HEK293 (cell line): ENCODE data around the gene GNB2.

Experiments used
- CTCF ChIA-PET: fragments of 350-600 bp; formaldehyde crosslinking; extraction: SDS; loops from one replicate; lab custom pipeline; 2021; ENCODE audit warnings: antibody characterized with exemption; lab: Yijun Ruan, JAX
- POLR2A ChIA-PET: fragments of 300-600 bp; formaldehyde crosslinking; extraction: SDS; loops from one replicate; lab custom pipeline; 2020; ENCODE audit warnings: antibody characterized with exemption, inconsistent platforms; lab: Yijun Ruan, JAX
- H3K27ac ChIP-seq: fragments of 200-500 bp; sonication (Bioruptor generic); 2 replicates; pipeline ENCODE4 v1.5.1; 2014; ENCODE audit warnings: low read depth, low read length, control low read depth, inconsistent platforms; ENCODE audit errors: extremely low read depth
- H3K36me3 ChIP-seq, 2 experiments: fragments of 200-500 bp in 1 of 2; sonication (Bioruptor generic) in 1 of 2; 1 replicate in 1 of 2; 2 replicates in 1 of 2; pipeline ENCODE4 v1.5.1; 2014 to 2017; ENCODE audit warnings: inconsistent platforms in 2 of 2, low read length in 2 of 2; ENCODE audit not compliant: control insufficient read depth in 2 of 2, insufficient read depth in 1 of 2
- H3K4me1 ChIP-seq: fragments of 200-500 bp; sonication (Bioruptor generic); 2 replicates; pipeline ENCODE4 v1.5.1; 2014; ENCODE audit warnings: mild to moderate bottlenecking, low read length, inconsistent platforms; ENCODE audit not compliant: control insufficient read depth, insufficient read depth
- H3K4me3 ChIP-seq: 2 replicates; pipeline ENCODE4 v1.5.1; 2011; ENCODE audit warnings: low read depth, mild to moderate bottlenecking, control low read depth, low read length, moderate library complexity
- H3K9me3 ChIP-seq: fragments of 200-500 bp; sonication (Bioruptor generic); 2 replicates; pipeline ENCODE4 v1.5.1; 2014; ENCODE audit warnings: low read depth, low read length, inconsistent platforms; ENCODE audit not compliant: control insufficient read depth, insufficient read depth
- AEBP2 ChIP-seq: fragments of 450-650 bp; formaldehyde crosslinking; IDR thresholded peaks from 2 replicates; pipeline ENCODE4 v1.5.1; 2016; ENCODE audit warnings: missing biosample characterization, missing genetic modification characterization, borderline replicate concordance
- HOXA7 ChIP-seq: sonication (generic); formaldehyde crosslinking; IDR thresholded peaks from 2 replicates; pipeline ENCODE4 v1.8.1; 2022; ENCODE audit warnings: missing genetic modification reagents, borderline replicate concordance
- IKZF3 ChIP-seq: fragments of 450-650 bp; IDR thresholded peaks from 2 replicates; pipeline ENCODE4 v1.5.0; 2018; ENCODE audit warnings: missing biosample characterization, mild to moderate bottlenecking, missing genetic modification characterization, moderate library complexity
- KLF10 ChIP-seq: fragments of 450-650 bp; IDR thresholded peaks from 2 replicates; pipeline ENCODE4 v1.5.1; 2018; ENCODE audit warnings: missing biosample characterization, mild to moderate bottlenecking, missing genetic modification characterization
- KLF7 ChIP-seq: fragments of 450-650 bp; formaldehyde crosslinking; IDR thresholded peaks from 2 replicates; pipeline ENCODE4 v1.5.1; 2016; ENCODE audit warnings: missing biosample characterization, missing genetic modification characterization, borderline replicate concordance
- OSR2 ChIP-seq: fragments of 450-650 bp; formaldehyde crosslinking; IDR thresholded peaks from 2 replicates; pipeline ENCODE4 v1.5.1; 2016; ENCODE audit warnings: missing biosample characterization, missing genetic modification characterization
- PRDM1 ChIP-seq: fragments of 450-650 bp; formaldehyde crosslinking; IDR thresholded peaks from 2 replicates; pipeline ENCODE4; 2016; ENCODE audit warnings: missing biosample characterization, missing genetic modification characterization
- YY1 ChIP-seq: fragments of 450-650 bp; formaldehyde crosslinking; IDR thresholded peaks from 2 replicates; pipeline ENCODE4 v1.5.1; 2018; ENCODE audit warnings: missing biosample characterization, missing genetic modification characterization
- ZBTB17 ChIP-seq: fragments of 450-650 bp; formaldehyde crosslinking; IDR thresholded peaks from 2 replicates; pipeline ENCODE4 v1.5.1; 2016; ENCODE audit warnings: missing biosample characterization, missing genetic modification characterization
- ZBTB21 ChIP-seq: fragments of 450-650 bp; formaldehyde crosslinking; IDR thresholded peaks from 2 replicates; pipeline ENCODE4 v1.5.1; 2017; ENCODE audit warnings: missing biosample characterization, missing genetic modification characterization
- ZBTB8A ChIP-seq: fragments of 450-650 bp; formaldehyde crosslinking; IDR thresholded peaks from 2 replicates; pipeline ENCODE4 v1.5.1; 2016; ENCODE audit warnings: missing biosample characterization, missing genetic modification characterization
- ZFP3 ChIP-seq: fragments of 450-650 bp; formaldehyde crosslinking; IDR thresholded peaks from 2 replicates; pipeline ENCODE4 v1.5.1; 2016; ENCODE audit warnings: low read depth, missing biosample characterization, missing genetic modification characterization
- ZFP69B ChIP-seq: fragments of 450-650 bp; formaldehyde crosslinking; IDR thresholded peaks from 2 replicates; pipeline ENCODE4 v1.5.1; 2016; ENCODE audit warnings: missing biosample characterization, missing genetic modification characterization
- ZNF121 ChIP-seq: fragments of 450-650 bp; formaldehyde crosslinking; IDR thresholded peaks from 2 replicates; pipeline ENCODE4 v1.5.1; 2016; ENCODE audit warnings: missing biosample characterization, missing genetic modification characterization
- ZNF24 ChIP-seq: fragments of 450-650 bp; formaldehyde crosslinking; IDR thresholded peaks from 2 replicates; pipeline ENCODE4 v1.5.1; 2016; ENCODE audit warnings: missing biosample characterization, missing genetic modification characterization
- ZNF274 ChIP-seq, 2 experiments: fragments of 200-500 bp in 1 of 2; fragments of 450-650 bp in 1 of 2; sonication (Bioruptor generic) in 1 of 2; formaldehyde crosslinking in 1 of 2; IDR thresholded peaks; 2 replicates each; pipeline versions ENCODE4 v1.5.1 to v1.6.1; 2014 to 2016; ENCODE audit warnings: borderline replicate concordance in 1 of 2, inconsistent platforms in 1 of 2, low read length in 1 of 2, missing biosample characterization in 1 of 2, missing genetic modification characterization in 1 of 2
- ZNF335 ChIP-seq: fragments of 450-650 bp; formaldehyde crosslinking; conservative IDR thresholded peaks from 2 replicates; pipeline ENCODE4 v1.5.1; 2016; ENCODE audit warnings: missing biosample characterization, missing genetic modification characterization
- ZNF341 ChIP-seq: fragments of 450-650 bp; formaldehyde crosslinking; IDR thresholded peaks from 2 replicates; pipeline ENCODE4; 2016; ENCODE audit warnings: low read depth, missing biosample characterization, missing genetic modification characterization
- ZNF394 ChIP-seq: fragments of 450-650 bp; formaldehyde crosslinking; IDR thresholded peaks from 2 replicates; pipeline ENCODE4 v1.5.1; 2016; ENCODE audit warnings: missing biosample characterization, missing genetic modification characterization, mild to moderate bottlenecking, moderate library complexity, borderline replicate concordance
- ZNF404 ChIP-seq: fragments of 450-650 bp; formaldehyde crosslinking; IDR thresholded peaks from 2 replicates; pipeline ENCODE4 v1.5.1; 2017; ENCODE audit warnings: missing biosample characterization, missing genetic modification characterization
- ZNF426 ChIP-seq: fragments of 450-650 bp; formaldehyde crosslinking; IDR thresholded peaks from 2 replicates; pipeline ENCODE4 v1.5.1; 2017; ENCODE audit warnings: missing biosample characterization, missing genetic modification characterization, mild to moderate bottlenecking, inconsistent platforms, moderate library complexity
- ZNF529 ChIP-seq: fragments of 450-650 bp; formaldehyde crosslinking; IDR thresholded peaks from 2 replicates; pipeline ENCODE4 v1.5.1; 2017; ENCODE audit warnings: missing genetic modification characterization, missing biosample characterization; ENCODE audit not compliant: insufficient replicate concordance
- ZNF549 ChIP-seq: fragments of 450-650 bp; IDR thresholded peaks from 2 replicates; pipeline ENCODE4 v1.5.1; 2018; ENCODE audit warnings: missing biosample characterization, missing genetic modification characterization, mild to moderate bottlenecking, inconsistent platforms, moderate library complexity
- ZNF600 ChIP-seq: fragments of 450-650 bp; formaldehyde crosslinking; IDR thresholded peaks from 2 replicates; pipeline ENCODE4 v1.5.1; 2016; ENCODE audit warnings: missing biosample characterization, missing genetic modification characterization
- ZNF677 ChIP-seq: fragments of 450-650 bp; IDR thresholded peaks from 2 replicates; pipeline ENCODE4 v1.5.0; 2018; ENCODE audit warnings: missing biosample characterization, mild to moderate bottlenecking, missing genetic modification characterization, moderate library complexity
- ZNF768 ChIP-seq: fragments of 450-650 bp; formaldehyde crosslinking; IDR thresholded peaks from 2 replicates; pipeline ENCODE4 v1.5.1; 2018; ENCODE audit warnings: missing biosample characterization, mild to moderate bottlenecking, missing genetic modification characterization
- ZNF791 ChIP-seq: fragments of 450-650 bp; formaldehyde crosslinking; IDR thresholded peaks from 2 replicates; pipeline ENCODE4 v1.5.1; 2016; ENCODE audit warnings: missing biosample characterization, missing genetic modification characterization
- ZNF843 ChIP-seq: fragments of 450-650 bp; formaldehyde crosslinking; IDR thresholded peaks from 2 replicates; pipeline ENCODE4 v1.5.1; 2016; ENCODE audit warnings: missing biosample characterization, missing genetic modification characterization
- ZXDB ChIP-seq: fragments of 450-650 bp; formaldehyde crosslinking; IDR thresholded peaks from 2 replicates; pipeline ENCODE4 v1.5.1; 2016; ENCODE audit warnings: missing biosample characterization, missing genetic modification characterization
- TF ChIP-seq, protein P1 (sequence below): fragments of 450-650 bp; formaldehyde crosslinking; IDR thresholded peaks from 2 replicates; pipeline ENCODE4 v1.5.1; 2016; ENCODE audit warnings: missing biosample characterization, missing genetic modification characterization
- TF ChIP-seq, protein P2 (sequence below): fragments of 450-650 bp; formaldehyde crosslinking; IDR thresholded peaks from 2 replicates; pipeline ENCODE4 v1.5.1; 2016; ENCODE audit warnings: missing biosample characterization, missing genetic modification characterization

Gene GNB2

GRCh38 chr7:100710452-100710851, 36.9 kb downstream of the GNB2 start:
- Histone ChIP-seq H3K9me3 (no peaks in the 10 kb centered on the region), H3K36me3 (peaks cover 12 to 15% of the 10 kb centered on the region in 2 experiments; a peak in 2 of 3 replicates), H3K27ac (no peak overlapping the region), H3K4me3 (no peak overlapping the region), H3K4me1 (no peaks in the 10 kb centered on the region)
- CTCF ChIA-PET, result interaction anchor here (0.6 kb wide), 1 partner anchor 21 kb away, joined by 3 read pairs; no protein-coding TSS in a partner anchor
- POLR2A ChIA-PET, result no interaction called here
- TF ChIP-seq ZFP3 (peak; percentile 96), ZNF677 (tag by site-specific recombination) (no peak)

DNA sequence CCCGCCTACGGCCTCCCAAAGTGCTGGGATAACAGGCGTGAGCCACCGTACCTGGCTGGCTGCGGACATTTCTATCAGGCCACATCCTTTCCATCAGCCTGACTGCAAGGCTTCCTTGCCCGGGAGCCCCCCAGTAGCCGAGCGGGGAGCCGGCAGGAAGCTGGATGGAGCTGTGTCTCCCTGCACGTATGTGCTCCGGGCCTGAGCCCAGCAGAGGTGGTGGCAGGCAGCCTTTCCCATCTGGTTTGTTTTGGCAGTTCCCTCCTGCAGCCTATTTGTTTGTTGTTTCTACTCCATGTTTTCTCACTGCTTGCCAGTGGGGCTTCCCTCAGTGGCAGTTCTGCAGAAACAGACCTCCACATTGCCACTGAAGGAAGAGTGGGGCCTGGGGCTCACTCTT, 37.8 kb downstream of the GNB2 start:
- H3K9me3 ChIP-seq, result no peaks in the 10 kb centered on the region
- CTCF ChIA-PET, result interaction anchor here (0.6 to 1.1 kb wide), 2 partner anchors 14 to 114 kb away, joined by 3 to 4 read pairs; no protein-coding TSS in a partner anchor
- H3K27ac ChIP-seq, result no peak overlapping the region
- TF ChIP-seq KLF10 (tag by site-specific recombination) (no peak), ZBTB8A (tag by site-specific recombination) (no peak), ZFP69B (no peak), ZNF791 (tag by site-specific recombination) (no peak), YY1 (tag by site-specific recombination) (no peak), ZNF394 (tag by site-specific recombination) (no peak), ZNF768 (no peak), ZNF341 (tag by site-specific recombination) (no peak), PRDM1 (tag by site-specific recombination) (no peak), ZNF426 (tag by site-specific recombination) (no peak), IKZF3 (tag by site-specific recombination) (no peak), ZNF549 (tag by site-specific recombination) (no peak), ZXDB (tag by site-specific recombination) (no peak), ZNF600 (tag by site-specific recombination) (no peak)
- TF ChIP-seq, protein P1, sequence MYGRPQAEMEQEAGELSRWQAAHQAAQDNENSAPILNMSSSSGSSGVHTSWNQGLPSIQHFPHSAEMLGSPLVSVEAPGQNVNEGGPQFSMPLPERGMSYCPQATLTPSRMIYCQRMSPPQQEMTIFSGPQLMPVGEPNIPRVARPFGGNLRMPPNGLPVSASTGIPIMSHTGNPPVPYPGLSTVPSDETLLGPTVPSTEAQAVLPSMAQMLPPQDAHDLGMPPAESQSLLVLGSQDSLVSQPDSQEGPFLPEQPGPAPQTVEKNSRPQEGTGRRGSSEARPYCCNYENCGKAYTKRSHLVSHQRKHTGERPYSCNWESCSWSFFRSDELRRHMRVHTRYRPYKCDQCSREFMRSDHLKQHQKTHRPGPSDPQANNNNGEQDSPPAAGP (tag by site-specific recombination), result no peak
- POLR2A ChIA-PET, result interaction anchor here (0.6 to 1.1 kb wide), 2 partner anchors 99 to 264 kb away, joined by 3 read pairs; partner anchors contain the start of gene MOSPD3
- H3K4me3 ChIP-seq, result no peak overlapping the region
- no peaks in the 10 kb centered on the region for H3K4me1 ChIP-seq
- H3K36me3 ChIP-seq, result peaks cover 12 to 15% of the 10 kb centered on the region in 2 experiments; a peak in 2 of 3 replicates

- H3K4me3 ChIP-seq, result no peak overlapping the region
- POLR2A ChIA-PET, result interaction anchor here (0.7 to 2.1 kb wide), 2 partner anchors 8 to 9 kb away, joined by 3 to 12 read pairs; partner anchors contain the start of gene POP7
- H3K9me3 ChIP-seq, result no peaks in the 10 kb centered on the region
- no peaks in the 10 kb centered on the region for H3K4me1 ChIP-seq
- CTCF ChIA-PET, result interaction anchor here (0.7 to 1.9 kb wide), 3 partner anchors 9 to 24 kb away, joined by 3 to 7 read pairs (median 5); partner anchors contain the start of gene POP7
- no peaks in the 10 kb centered on the region for H3K36me3 ChIP-seq
- no peak overlapping the region for H3K27ac ChIP-seq
- TF ChIP-seq ZNF24 (no peak), HOXA7 (CRISPR knock-in tag) (no peak), OSR2 (tag by site-specific recombination) (no peak), KLF7 (tag by site-specific recombination) (no peak), AEBP2 (no peak), ZNF426 (tag by site-specific recombination) (no peak), ZNF404 (tag by site-specific recombination) (no peak), ZBTB17 (tag by site-specific recombination) (no peak), ZNF274 (IDR thresholded peaks at IDR 0.05; ENCODE audit: low read length) (no peak), ZNF274 (tag by site-specific recombination; IDR thresholded peaks at IDR 0.05; ENCODE audit: borderline replicate concordance) (no peak), ZNF121 (tag by site-specific recombination) (no peak), ZNF843 (no peak), ZBTB21 (no peak), ZNF335 (tag by site-specific recombination) (no peak), ZNF529 (tag by site-specific recombination) (no peak)
- TF ChIP-seq, protein P2, sequence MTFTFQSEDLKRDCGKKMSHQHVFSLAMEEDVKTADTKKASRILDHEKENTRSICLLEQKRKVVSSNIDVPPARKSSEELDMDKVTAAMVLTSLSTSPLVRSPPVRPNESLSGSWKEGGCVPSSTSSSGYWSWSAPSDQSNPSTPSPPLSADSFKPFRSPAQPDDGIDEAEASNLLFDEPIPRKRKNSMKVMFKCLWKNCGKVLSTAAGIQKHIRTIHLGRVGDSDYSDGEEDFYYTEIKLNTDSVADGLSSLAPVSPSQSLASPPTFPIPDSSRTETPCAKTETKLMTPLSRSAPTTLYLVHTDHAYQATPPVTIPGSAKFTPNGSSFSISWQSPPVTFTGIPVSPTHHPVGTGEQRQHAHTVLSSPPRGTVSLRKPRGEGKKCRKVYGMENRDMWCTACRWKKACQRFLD (tag by site-specific recombination), result no peak
Observed at GRCh38 chr7:100714725-100715124, 41.2 kb downstream of the GNB2 start.
